IMR-90 (cell line): Measurements from ENCODE around the gene SLC46A1. TPM values are rescaled to one million over a fixed set of nuclear protein-coding genes. Genes with fewer than 3 reads are reported as not detected.
A peak's percentile ranks its signal among the peaks of the same experiment; 100 is the strongest.

Experiments
- ATAC-seq: fragments of 200-7000 bp; cut with Tn5 transposase; 2 replicates; pipeline ENCODE4 v1.9.1; 2020; ENCODE audit warnings: low read depth, mild to moderate bottlenecking, moderate library complexity
- BruUV-seq: library from RNA; stranded (reverse); fragments of 400-500 nt; replicated peaks from 2 replicates; lab custom pipeline; 2021; lab: Mats Ljungman, UMichigan
- CTCF ChIA-PET: fragments of 300-600 bp; formaldehyde crosslinking; extraction: SDS; loops from one replicate; lab custom pipeline; 2021; ENCODE audit warnings: antibody characterized with exemption; lab: Yijun Ruan, JAX
- POLR2A ChIA-PET: fragments of 300-600 bp; sonication (Branson Sonifier 250); formaldehyde crosslinking; loops from one replicate; lab custom pipeline; 2022; ENCODE audit warnings: antibody characterized with exemption; ENCODE audit not compliant: unreplicated experiment; lab: Charles Lee
- DNase-seq: peaks from one replicate; pipeline ENCODE4 v3.0.0; 2013
- H2AFZ ChIP-seq: replicated peaks from 2 replicates; pipeline ENCODE3; 2013; ENCODE audit warnings: low read length, mild to moderate bottlenecking; ENCODE audit not compliant: poor library complexity
- H2AK5ac ChIP-seq: 2 replicates; pipeline ENCODE4 v1.6.1; 2013; ENCODE audit warnings: low read depth, low read length, inconsistent platforms
- H2AK9ac ChIP-seq: replicated peaks from 2 replicates; pipeline ENCODE3; 2013; ENCODE audit warnings: mild to moderate bottlenecking, low read depth, low read length, moderate library complexity; ENCODE audit not compliant: poor library complexity
- H2BK120ac ChIP-seq: 2 replicates; pipeline ENCODE4 v1.6.1; 2013; ENCODE audit warnings: low read depth, low read length, inconsistent platforms
- H2BK15ac ChIP-seq: 3 replicates; pipeline ENCODE4 v1.6.1; 2013; ENCODE audit warnings: low read depth, low read length, inconsistent platforms
- H2BK20ac ChIP-seq: 2 replicates; pipeline ENCODE4 v1.6.1; 2013; ENCODE audit warnings: low read depth, mild to moderate bottlenecking, inconsistent platforms, low read length, moderate library complexity
- H2BK5ac ChIP-seq: 2 replicates; pipeline ENCODE4 v1.6.1; 2013; ENCODE audit warnings: mild to moderate bottlenecking, low read depth, low read length, inconsistent platforms; ENCODE audit not compliant: poor library complexity, severe bottlenecking
- H3K14ac ChIP-seq: replicated peaks from 2 replicates; pipeline ENCODE4 v1.6.1; 2013; ENCODE audit warnings: low read depth, low read length, inconsistent platforms
- H3K18ac ChIP-seq: 2 replicates; pipeline ENCODE4 v1.6.1; 2013; ENCODE audit warnings: low read depth, low read length, control low read depth
- H3K23ac ChIP-seq: 2 replicates; pipeline ENCODE4 v1.6.1; 2013; ENCODE audit warnings: low read depth, low read length, inconsistent platforms
- H3K27ac ChIP-seq: 2 replicates; pipeline ENCODE4 v1.5.1; 2013; ENCODE audit warnings: mild to moderate bottlenecking, control low read depth, low read length; ENCODE audit not compliant: insufficient read depth
- H3K27me3 ChIP-seq: 2 replicates; pipeline ENCODE4 v1.6.1; 2013; ENCODE audit warnings: low read length; ENCODE audit not compliant: control insufficient read depth, insufficient read depth
- H3K36me3 ChIP-seq: 2 replicates; pipeline ENCODE4 v1.6.1; 2013; ENCODE audit warnings: low read length, mixed read lengths; ENCODE audit not compliant: control insufficient read depth, insufficient read depth
- H3K4ac ChIP-seq: 2 replicates; pipeline ENCODE4 v1.6.1; 2013; ENCODE audit warnings: low read depth, low read length, inconsistent platforms
- H3K4me1 ChIP-seq: 2 replicates; pipeline ENCODE4 v1.6.1; 2013; ENCODE audit warnings: low read length, mixed read lengths; ENCODE audit not compliant: control insufficient read depth, insufficient read depth
- H3K4me2 ChIP-seq: 2 replicates; pipeline ENCODE4 v1.6.1; 2013; ENCODE audit warnings: low read depth, mild to moderate bottlenecking, control low read depth, low read length, moderate library complexity
- H3K4me3 ChIP-seq: 2 replicates; pipeline ENCODE4 v1.5.1; 2013; ENCODE audit warnings: low read depth, mild to moderate bottlenecking, control low read depth, low read length, moderate library complexity; ENCODE audit not compliant: insufficient read depth
- H3K56ac ChIP-seq: 2 replicates; pipeline ENCODE4 v1.6.1; 2013; ENCODE audit warnings: low read length, inconsistent platforms; ENCODE audit not compliant: insufficient read depth; ENCODE audit errors: extremely low read depth
- H3K79me1 ChIP-seq, 2 experiments: 2 replicates each; pipeline ENCODE4 v1.6.1; 2013; ENCODE audit warnings: low read length in 2 of 2, inconsistent platforms in 1 of 2, low read depth in 1 of 2
- H3K9ac ChIP-seq: 2 replicates; pipeline ENCODE4 v1.6.1; 2013; ENCODE audit warnings: low read depth, low read length, control low read depth
- H3K9me1 ChIP-seq: 2 replicates; pipeline ENCODE4 v1.6.1; 2013; ENCODE audit warnings: low read length, inconsistent platforms; ENCODE audit not compliant: insufficient read depth
- H3K9me3 ChIP-seq: 2 replicates; pipeline ENCODE4 v1.6.1; 2013; ENCODE audit warnings: low read length; ENCODE audit not compliant: control insufficient read depth, insufficient read depth
- H4K20me1 ChIP-seq: 2 replicates; pipeline ENCODE4 v1.6.1; 2013; ENCODE audit warnings: low read length, inconsistent platforms; ENCODE audit not compliant: insufficient read depth
- H4K5ac ChIP-seq: 2 replicates; pipeline ENCODE4 v1.6.1; 2013; ENCODE audit warnings: mild to moderate bottlenecking, low read depth, low read length, control low read depth
- H4K8ac ChIP-seq, 2 experiments: 2 replicates each; pipeline ENCODE4 v1.6.1; 2013; ENCODE audit warnings: low read depth in 2 of 2, low read length in 2 of 2, control low read depth in 1 of 2, inconsistent platforms in 1 of 2
- H4K91ac ChIP-seq: 2 replicates; pipeline ENCODE4 v1.6.1; 2013; ENCODE audit warnings: low read depth, low read length, inconsistent platforms; ENCODE audit not compliant: insufficient read depth
- BHLHE40 ChIP-seq: fragments of 150-350 bp; IDR thresholded peaks from 2 replicates; pipeline ENCODE4 v1.6.1; 2016; ENCODE audit warnings: mild to moderate bottlenecking, low read depth, low read length
- CEBPB ChIP-seq: IDR thresholded peaks from 2 replicates; pipeline ENCODE4 v1.6.1; 2012; ENCODE audit warnings: low read depth, low read length, improper control_type of control experiment
- CHD1 ChIP-seq: IDR thresholded peaks from 2 replicates; pipeline ENCODE4 v1.6.1; 2012; ENCODE audit warnings: low read depth, low read length, improper control_type of control experiment
- ELK1 ChIP-seq: fragments of 150-350 bp; IDR thresholded peaks from 2 replicates; pipeline ENCODE4 v1.6.1; 2016; ENCODE audit warnings: low read depth, mild to moderate bottlenecking, low read length, moderate library complexity, borderline replicate concordance
- MAFK ChIP-seq: IDR thresholded peaks from 2 replicates; pipeline ENCODE4 v1.6.1; 2012; ENCODE audit warnings: low read depth, low read length, improper control_type of control experiment
- MAZ ChIP-seq: IDR thresholded peaks from 2 replicates; pipeline ENCODE4 v1.6.1; 2012; ENCODE audit warnings: low read depth, mild to moderate bottlenecking, low read length, improper control_type of control experiment, moderate library complexity, borderline replicate concordance
- POLR2A ChIP-seq: IDR thresholded peaks from 2 replicates; pipeline ENCODE4 v1.6.1; 2012; ENCODE audit warnings: mild to moderate bottlenecking, low read depth, low read length
- RAD21 ChIP-seq: IDR thresholded peaks from 2 replicates; pipeline ENCODE4 v1.6.1; 2012; ENCODE audit warnings: low read length, improper control_type of control experiment
- RFX5 ChIP-seq: IDR thresholded peaks from 2 replicates; pipeline ENCODE4 v1.8.0; 2012; ENCODE audit warnings: low read depth, mild to moderate bottlenecking, low read length, moderate library complexity
- SMC3 ChIP-seq: fragments of 150-350 bp; IDR thresholded peaks from 2 replicates; pipeline ENCODE4 v1.6.1; 2016; ENCODE audit warnings: low read depth, mild to moderate bottlenecking, antibody characterized with exemption, low read length, moderate library complexity
- USF2 ChIP-seq: fragments of 150-350 bp; IDR thresholded peaks from 2 replicates; pipeline ENCODE4 v1.6.1; 2017; ENCODE audit warnings: mild to moderate bottlenecking, antibody characterized with exemption, low read length, low read depth
- WGBS, 2 experiments: methylation state at CpG; one replicate each; pipeline versions ENCODE4 v1.1.5 to v1.1.7; 2013; ENCODE audit warnings: missing lambda C conversion rate in 2 of 2; ENCODE audit not compliant: insufficient read length in 1 of 2; ENCODE audit errors: extremely low coverage in 2 of 2; 5-methylcytosine and 5-hydroxymethylcytosine counted together
- dilution Hi-C: fragments of 300-500 bp; cut with HindIII; formaldehyde crosslinking; loops from one replicate; pipeline ENCODE4 v1.14.3; 2018; ENCODE audit warnings: low sequenced_read_pairs; ENCODE audit not compliant: unreplicated experiment
- in situ Hi-C: fragments of 300-500 bp; cut with MboI; formaldehyde crosslinking; loops from 3 replicates; pipeline ENCODE4 v1.14.3; 2019; ENCODE audit warnings: low sequenced_read_pairs, inconsistent platforms, mixed read lengths
- intact Hi-C: fragments of 100-400 bp; cut with micrococcal nuclease; formaldehyde crosslinking; loops from 2 replicates; pipeline ENCODE4 v1.10.0; 2022
- polyA plus RNA-seq, 3 experiments: library from polyadenylated mRNA; depleted of rRNA; stranded (reverse); fragments of >200 nt; gene quantifications; 2 replicates each; pipeline ENCODE4 v1.2.3, GENCODE V29; 2012; ENCODE audit warnings: low replicate concordance in 1 of 3
- total RNA-seq: library from RNA; depleted of rRNA; stranded (reverse); fragments of >200 nt; gene quantifications from 2 replicates; pipeline ENCODE4 v1.2.3, GENCODE V29; 2012

The SLC46A1 gene
- total and polyA plus RNA-seq, 2 of the 4 experiments (the other 2 are of a cell fraction), result 2.7 to 3.9 TPM

- ATAC-seq (no peak), DNase-seq (no peak)
- Histone ChIP-seq H3K36me3 (peaks cover 32% of the 10 kb centered on the region), H2BK15ac (no peak overlapping the region), H4K20me1 (no peaks in the 10 kb centered on the region), H4K91ac (no peak overlapping the region), H3K27ac (no peak overlapping the region), H3K9me1 (peaks cover 19% of the 10 kb centered on the region; the same call in 1 of the 2 replicates), H4K8ac (no peak overlapping the region), H2BK120ac (no peak overlapping the region), H2BK5ac (no peak overlapping the region), H3K9me3 (no peaks in the 10 kb centered on the region), H3K23ac (no peak overlapping the region), H2AFZ (no peak overlapping the region), H3K4ac (no peak overlapping the region), H3K56ac (no peak overlapping the region), H3K9ac (no peak overlapping the region), H3K4me1 (peaks cover 9% of the 10 kb centered on the region), H3K4me2 (no peak overlapping the region), H3K27me3 (no peaks in the 10 kb centered on the region), H2AK9ac (no peak overlapping the region), H2BK20ac (no peak overlapping the region), H2AK5ac (peak overlapping the region; percentile 16; the same call in 1 of the 2 replicates), H3K79me1 (no peaks in the 10 kb centered on the region), H3K18ac (no peak overlapping the region), H3K14ac (no peak overlapping the region), H4K5ac (no peak overlapping the region), H3K4me3 (no peak overlapping the region)
- no TSS peak for BruUV-seq
- in situ Hi-C loops, result no loop called here
- dilution Hi-C loops, result no loop called here
- no peak for TF ChIP-seq MAZ
- TF ChIP-seq CHD1, result no peak
- no peak for TF ChIP-seq USF2
- no peak for TF ChIP-seq BHLHE40
- TF ChIP-seq SMC3, result no peak
- TF ChIP-seq ELK1, result no peak
- TF ChIP-seq POLR2A, result no peak
- no peak for TF ChIP-seq RFX5
- no peak for TF ChIP-seq CEBPB
- no peak for TF ChIP-seq RAD21
- TF ChIP-seq MAFK, result no peak
- CTCF ChIA-PET, result no interaction called here
- WGBS, 2 experiments, result no CpG with 5 or more reads among the region's 6 CpGs
- POLR2A ChIA-PET, result no interaction called here
- intact Hi-C loops, result no loop called here
These were observed 10.0 kb downstream of the SLC46A1 start for GRCh38 chr17:28395968-28396367.
